Peyer's patch (tissue), 4 donors: Measurements from ENCODE around the gene FGGY. TPM values are rescaled to one million over a fixed set of nuclear protein-coding genes. Genes with fewer than 3 reads are reported as not detected.
A peak's percentile ranks its signal among the peaks of the same experiment; 100 is the strongest.

ENCODE experiments used
- DNase-seq, 3 donors: peaks; one replicate each; pipeline ENCODE4 v3.0.0-alpha.2; 2017 to 2019
- H3K27ac ChIP-seq, 4 donors: fragments of 200-600 bp; sonication (generic); one replicate each; pipeline ENCODE4 v1.5.1; 2016 to 2019
- H3K27me3 ChIP-seq, 2 donors: fragments of 200-600 bp; sonication (generic); one replicate each; pipeline ENCODE4 v1.5.1; 2019
- H3K36me3 ChIP-seq, 3 donors: fragments of 200-600 bp; sonication (generic); one replicate each; pipeline ENCODE4 v1.5.1; 2016 to 2019
- H3K4me1 ChIP-seq, 4 donors: fragments of 200-600 bp; sonication (generic); one replicate each; pipeline ENCODE4 v1.5.1; 2016 to 2019
- H3K4me3 ChIP-seq, 4 donors: fragments of 200-600 bp; sonication (generic); 1 replicate in 3 of 4; 2 replicates in 1 of 4; pipeline ENCODE4 v1.5.1; 2016 to 2019; ENCODE audit warnings: mild to moderate bottlenecking in 1 of 4
- H3K9me3 ChIP-seq, 4 donors: fragments of 200-600 bp; sonication (generic); one replicate each; pipeline ENCODE4 v1.5.1; 2016 to 2019; ENCODE audit warnings: mild to moderate bottlenecking in 1 of 4
- POLR2A ChIP-seq, 2 donors: fragments of 450-650 bp; IDR thresholded peaks; one replicate each; pipeline ENCODE4 v1.5.1; 2017; ENCODE audit warnings: antibody characterized with exemption in 2 of 2, mild to moderate bottlenecking in 2 of 2, moderate library complexity in 2 of 2
- total RNA-seq, 4 donors: library from RNA; depleted of rRNA; stranded (reverse); fragments of >200 nt; gene quantifications; one replicate each; pipeline ENCODE4 v1.1.0, GENCODE V29; 2016
- TF ChIP-seq, protein P1 (sequence below), 6 experiments: fragments of 450-650 bp in 4 of 6; fragments of 200-600 bp in 2 of 6; sonication (generic) in 1 of 6; IDR thresholded peaks; one replicate each; pipeline ENCODE4 v1.5.1; 2017 to 2019; ENCODE audit warnings: antibody characterized with exemption in 6 of 6, mild to moderate bottlenecking in 3 of 6, moderate library complexity in 1 of 6

The FGGY gene
- total RNA-seq, 4 donors from 2014 or later = 18.9 to 102 (median 33.6) TPM

GRCh38 chr1:59418363-59419144 is 121.7 kb downstream of the FGGY start:
- H3K9me3 ChIP-seq = no peaks in the 10 kb centered on the region
- no peaks in the 10 kb centered on the region for H3K36me3 ChIP-seq
- no peak overlapping the region for H3K27ac ChIP-seq
- no peak for TF ChIP-seq POLR2A (IDR thresholded peaks at IDR 0.05)
- TF ChIP-seq, protein P1, sequence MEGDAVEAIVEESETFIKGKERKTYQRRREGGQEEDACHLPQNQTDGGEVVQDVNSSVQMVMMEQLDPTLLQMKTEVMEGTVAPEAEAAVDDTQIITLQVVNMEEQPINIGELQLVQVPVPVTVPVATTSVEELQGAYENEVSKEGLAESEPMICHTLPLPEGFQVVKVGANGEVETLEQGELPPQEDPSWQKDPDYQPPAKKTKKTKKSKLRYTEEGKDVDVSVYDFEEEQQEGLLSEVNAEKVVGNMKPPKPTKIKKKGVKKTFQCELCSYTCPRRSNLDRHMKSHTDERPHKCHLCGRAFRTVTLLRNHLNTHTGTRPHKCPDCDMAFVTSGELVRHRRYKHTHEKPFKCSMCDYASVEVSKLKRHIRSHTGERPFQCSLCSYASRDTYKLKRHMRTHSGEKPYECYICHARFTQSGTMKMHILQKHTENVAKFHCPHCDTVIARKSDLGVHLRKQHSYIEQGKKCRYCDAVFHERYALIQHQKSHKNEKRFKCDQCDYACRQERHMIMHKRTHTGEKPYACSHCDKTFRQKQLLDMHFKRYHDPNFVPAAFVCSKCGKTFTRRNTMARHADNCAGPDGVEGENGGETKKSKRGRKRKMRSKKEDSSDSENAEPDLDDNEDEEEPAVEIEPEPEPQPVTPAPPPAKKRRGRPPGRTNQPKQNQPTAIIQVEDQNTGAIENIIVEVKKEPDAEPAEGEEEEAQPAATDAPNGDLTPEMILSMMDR (IDR thresholded peaks at IDR 0.05) = no peak
- no peak overlapping the region for H3K4me3 ChIP-seq
- no peaks in the 10 kb centered on the region for H3K4me1 ChIP-seq
- H3K27me3 ChIP-seq = no peaks in the 10 kb centered on the region
- DNase-seq = no peak

DNA sequence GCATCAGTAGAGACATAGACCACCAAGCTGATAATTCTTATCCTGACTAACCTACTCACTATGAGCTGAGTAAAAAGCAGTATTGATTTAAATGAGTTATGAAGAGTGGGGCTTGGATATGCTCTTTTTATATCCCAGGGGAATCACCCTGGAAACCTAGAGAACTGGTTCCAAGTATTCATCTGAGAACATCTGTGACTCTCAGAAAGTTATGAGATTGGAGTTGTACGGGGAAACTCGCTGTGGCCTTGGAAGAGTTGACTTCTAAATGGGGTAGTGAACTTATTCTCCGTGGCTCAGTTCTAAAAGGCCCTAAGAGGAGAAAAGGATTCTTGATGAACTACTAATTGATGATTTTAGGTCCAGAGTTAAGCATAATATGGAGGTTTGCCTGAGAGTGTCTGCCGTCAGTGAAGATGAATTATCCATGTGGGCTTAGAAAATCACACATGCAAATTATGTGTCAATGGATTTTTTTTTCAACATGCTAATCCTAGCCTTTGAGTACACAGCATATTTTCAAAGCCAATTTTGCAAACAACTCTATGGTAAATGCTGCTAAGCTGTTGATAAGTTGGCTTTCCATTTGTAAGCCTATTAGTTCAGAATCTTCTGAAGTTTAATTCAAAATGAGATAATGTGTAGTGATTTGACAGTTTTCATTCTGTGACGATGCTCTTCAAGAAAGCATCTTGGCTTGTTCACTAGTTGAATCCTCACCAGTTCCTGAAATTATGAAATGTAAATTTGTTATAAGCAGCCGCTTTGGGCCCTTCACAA is 122.7 kb downstream of the FGGY start:
- DNase-seq = no peak
- Histone ChIP-seq H3K27me3 (no peaks in the 10 kb centered on the region), H3K9me3 (no peaks in the 10 kb centered on the region), H3K36me3 (no peaks in the 10 kb centered on the region), H3K27ac (no peak overlapping the region), H3K4me3 (no peak overlapping the region), H3K4me1 (no peaks in the 10 kb centered on the region)
- TF ChIP-seq, protein P1 (IDR thresholded peaks at IDR 0.05) = no peak
- no peak for TF ChIP-seq POLR2A (IDR thresholded peaks at IDR 0.05)

- Histone ChIP-seq H3K4me3 (no peak overlapping the region), H3K4me1 (no peaks in the 10 kb centered on the region), H3K27ac (no peak overlapping the region), H3K9me3 (no peaks in the 10 kb centered on the region), H3K27me3 (no peaks in the 10 kb centered on the region), H3K36me3 (no peaks in the 10 kb centered on the region)
- no peak for DNase-seq
- TF ChIP-seq POLR2A (IDR thresholded peaks at IDR 0.05) = no peak
- TF ChIP-seq, protein P1 (IDR thresholded peaks at IDR 0.05) = no peak
Observed at GRCh38 chr1:59421232-59421920, 124.5 kb downstream of the FGGY start.

GRCh38 chr1:59422921-59423575 is 126.2 kb downstream of the FGGY start:
- no peak overlapping the region for H3K27ac ChIP-seq
- no peaks in the 10 kb centered on the region for H3K36me3 ChIP-seq
- H3K27me3 ChIP-seq = no peaks in the 10 kb centered on the region
- TF ChIP-seq POLR2A (IDR thresholded peaks at IDR 0.05) = no peak
- TF ChIP-seq, protein P1 (IDR thresholded peaks at IDR 0.05) = no peak
- H3K4me1 ChIP-seq = no peaks in the 10 kb centered on the region
- no peak overlapping the region for H3K4me3 ChIP-seq
- no peaks in the 10 kb centered on the region for H3K9me3 ChIP-seq
- DNase-seq = peak in 2 of 3 donors; percentile 45 to 77

DNA sequence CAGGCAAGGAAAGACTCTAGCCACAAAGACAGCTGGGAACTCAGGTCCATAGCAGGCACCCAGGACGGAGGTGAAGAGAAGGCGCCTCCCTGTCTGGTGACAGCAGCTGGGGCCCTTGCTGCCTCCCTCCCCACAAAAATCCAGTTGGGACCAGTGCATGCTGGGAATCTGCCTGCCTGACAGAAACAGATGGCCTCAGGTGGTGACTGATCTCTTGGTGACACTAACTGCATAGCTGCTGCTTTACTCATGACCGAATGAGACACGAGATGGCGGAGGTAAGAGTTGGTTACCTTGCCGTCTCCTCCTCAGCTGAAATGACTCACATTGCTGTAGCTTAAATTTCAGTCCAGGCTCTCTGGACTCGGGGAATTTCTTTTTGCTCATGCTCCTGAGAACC is 130.3 kb downstream of the FGGY start:
- no peak overlapping the region for H3K4me3 ChIP-seq
- no peaks in the 10 kb centered on the region for H3K36me3 ChIP-seq
- H3K27ac ChIP-seq = no peak overlapping the region
- TF ChIP-seq POLR2A (IDR thresholded peaks at IDR 0.05) = no peak
- TF ChIP-seq, protein P1 (IDR thresholded peaks at IDR 0.05) = no peak
- H3K4me1 ChIP-seq = no peaks in the 10 kb centered on the region
- no peaks in the 10 kb centered on the region for H3K27me3 ChIP-seq
- H3K9me3 ChIP-seq = no peaks in the 10 kb centered on the region
- DNase-seq = no peak
